Activated CD4-positive, alpha-beta T cell treated with anti-CD3 and anti-CD28 coated beads, Interleukin-2, amount 10 ng/mL, durations not matched to agents 7 days and 5 days (primary cell): ENCODE data around the gene ZNRF2. TPM values are rescaled to one million over a fixed set of nuclear protein-coding genes. Genes with fewer than 3 reads are reported as not detected.
A peak's percentile ranks its signal among the peaks of the same experiment; 100 is the strongest.
"Not testable (repeated sequence)": the region's sequence is repeated elsewhere in the genome, so short reads cannot be mapped to it uniquely, and the experiment has no call there.

Experiments
- CTCF ChIA-PET: fragments of 350-600 bp; sonication (Branson Sonifier 250); formaldehyde crosslinking; loops from one replicate; lab custom pipeline; 2021; ENCODE audit warnings: antibody characterized with exemption; lab: Charles Lee
- POLR2A ChIA-PET: fragments of 350-600 bp; sonication (Branson Sonifier 250); formaldehyde crosslinking; loops from one replicate; lab custom pipeline; 2021; ENCODE audit warnings: antibody characterized with exemption; lab: Charles Lee
- DNase-seq: peaks from one replicate; pipeline ENCODE4 v3.0.0-alpha.2; 2020
- H3K27ac Mint-ChIP-seq: one replicate; pipeline ENCODE4 v1.8.0; 2021; ENCODE audit warnings: mild to moderate bottlenecking, moderate library complexity, mixed read lengths
- H3K27me3 Mint-ChIP-seq: one replicate; pipeline ENCODE4 v1.8.0; 2021; ENCODE audit warnings: mixed read lengths
- H3K36me3 Mint-ChIP-seq: one replicate; pipeline ENCODE4 v1.8.0; 2021; ENCODE audit warnings: low read depth, mixed read lengths
- H3K4me1 Mint-ChIP-seq: one replicate; pipeline ENCODE4 v1.8.0; 2021; ENCODE audit warnings: mixed read lengths
- H3K4me3 Mint-ChIP-seq: one replicate; pipeline ENCODE4 v1.8.0; 2021; ENCODE audit warnings: mild to moderate bottlenecking, moderate library complexity, mixed read lengths
- H3K9me3 Mint-ChIP-seq: one replicate; pipeline ENCODE4 v1.8.0; 2021; ENCODE audit warnings: mixed read lengths
- total RNA-seq, 2 experiments: library from RNA; stranded (reverse); gene quantifications; one replicate each; pipeline ENCODE4 v1.2.3, GENCODE V29; 2021

The ZNRF2 gene
- total RNA-seq, 2 experiments from 2014 or later: 16.8 to 18.5 TPM

GRCh38 chr7:30282735-30283134 lies 1.7 kb upstream of the ZNRF2 start:
- Mint-ChIP-seq H3K27ac (no peak overlapping the region), H3K4me3 (no peak overlapping the region), H3K9me3 (no peaks in the 10 kb centered on the region), H3K4me1 (peaks cover 31% of the 10 kb centered on the region), H3K27me3 (peaks cover 2% of the 10 kb centered on the region), H3K36me3 (peaks cover 15% of the 10 kb centered on the region)
- CTCF ChIA-PET: no interaction called here
- no peak for DNase-seq
- POLR2A ChIA-PET: no interaction called here

- peak; percentile 24 for DNase-seq
- H3K27me3 Mint-ChIP-seq: peaks cover 3% of the 10 kb centered on the region
- peak overlapping the region; percentile 92 for H3K27ac Mint-ChIP-seq
- H3K4me1 Mint-ChIP-seq: peaks cover 45% of the 10 kb centered on the region
- peak overlapping the region; percentile 77 for H3K4me3 Mint-ChIP-seq
- ChIA-PET POLR2A (interaction anchor here (0.6 to 1.2 kb wide), 2 partner anchors 18 to 37 kb away, joined by 3 to 5 read pairs; no protein-coding TSS in a partner anchor), CTCF (interaction anchor here (1.4 kb wide), 1 partner anchor 61 kb away, joined by 3 read pairs; no protein-coding TSS in a partner anchor)
- peaks cover 29% of the 10 kb centered on the region for H3K36me3 Mint-ChIP-seq
- H3K9me3 Mint-ChIP-seq: no peaks in the 10 kb centered on the region
Measured at GRCh38 chr7:30285067-30285535, 704 bp downstream of the ZNRF2 start.

- ChIA-PET CTCF (interaction anchor here (1.4 kb wide), 1 partner anchor 60 kb away, joined by 3 read pairs; no protein-coding TSS in a partner anchor), POLR2A (interaction anchor here (0.7 to 1.2 kb wide), 2 partner anchors 37 to 62 kb away, joined by 3 to 5 read pairs; no protein-coding TSS in a partner anchor)
- Mint-ChIP-seq H3K27ac (peak overlapping the region; percentile 99), H3K4me1 (peaks cover 50% of the 10 kb centered on the region), H3K36me3 (peaks cover 31% of the 10 kb centered on the region), H3K27me3 (peaks cover 3% of the 10 kb centered on the region), H3K4me3 (peak overlapping the region; percentile 93), H3K9me3 (no peaks in the 10 kb centered on the region)
- DNase-seq: peak; percentile 80
Measured at GRCh38 chr7:30285536-30286284, 1.3 kb downstream of the ZNRF2 start.

GRCh38 chr7:30286749-30287148 lies 2.4 kb downstream of the ZNRF2 start:
- Mint-ChIP-seq H3K9me3 (peaks cover 5% of the 10 kb centered on the region), H3K4me1 (peaks cover 60% of the 10 kb centered on the region), H3K36me3 (peaks cover 39% of the 10 kb centered on the region), H3K27me3 (peaks cover 3% of the 10 kb centered on the region), H3K4me3 (peak overlapping the region; percentile 93), H3K27ac (peak overlapping the region; percentile 99)
- CTCF ChIA-PET: interaction anchor here (0.6 kb wide), 1 partner anchor 28 kb away, joined by 3 read pairs; no protein-coding TSS in a partner anchor
- DNase-seq: no peak
- POLR2A ChIA-PET: no interaction called here

- CTCF ChIA-PET, DNase-seq, H3K9me3 Mint-ChIP-seq, H3K27me3 Mint-ChIP-seq, POLR2A ChIA-PET: not testable (repeated sequence)
- Mint-ChIP-seq H3K4me1 (peaks cover 64% of the 10 kb centered on the region), H3K4me3 (peak overlapping the region; percentile 43), H3K27ac (peak overlapping the region; percentile 31), H3K36me3 (peaks cover 43% of the 10 kb centered on the region)
Measured at GRCh38 chr7:30287625-30288024, 3.2 kb downstream of the ZNRF2 start.

DNA sequence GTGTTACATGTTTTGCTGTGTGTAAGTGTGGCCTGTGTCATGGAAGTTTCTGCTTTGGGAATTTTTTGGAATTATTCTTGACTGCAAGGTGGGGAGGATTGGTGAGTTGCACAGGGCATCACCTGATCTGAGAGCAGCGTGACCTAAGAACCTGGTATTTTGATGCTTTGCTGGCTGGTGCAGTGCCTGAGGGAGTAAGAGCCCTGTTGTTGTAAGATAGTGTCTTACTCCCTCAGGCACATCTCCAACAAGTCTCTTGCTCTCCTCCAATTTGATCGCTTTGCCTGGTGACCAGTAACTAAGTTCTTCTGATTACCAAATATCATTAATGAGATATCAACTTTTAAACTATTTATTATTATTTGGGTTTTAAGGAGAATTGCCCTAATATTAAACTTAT lies 5.2 kb downstream of the ZNRF2 start:
- DNase-seq, H3K27me3 Mint-ChIP-seq, H3K9me3 Mint-ChIP-seq, H3K27ac Mint-ChIP-seq, POLR2A ChIA-PET: not testable (repeated sequence)
- H3K4me1 Mint-ChIP-seq: peaks cover 60% of the 10 kb centered on the region
- H3K4me3 Mint-ChIP-seq: peak overlapping the region; percentile 12
- CTCF ChIA-PET: interaction anchor here (1.4 kb wide), 1 partner anchor 33 kb away, joined by 4 read pairs; no protein-coding TSS in a partner anchor
- H3K36me3 Mint-ChIP-seq: peaks cover 48% of the 10 kb centered on the region

DNA sequence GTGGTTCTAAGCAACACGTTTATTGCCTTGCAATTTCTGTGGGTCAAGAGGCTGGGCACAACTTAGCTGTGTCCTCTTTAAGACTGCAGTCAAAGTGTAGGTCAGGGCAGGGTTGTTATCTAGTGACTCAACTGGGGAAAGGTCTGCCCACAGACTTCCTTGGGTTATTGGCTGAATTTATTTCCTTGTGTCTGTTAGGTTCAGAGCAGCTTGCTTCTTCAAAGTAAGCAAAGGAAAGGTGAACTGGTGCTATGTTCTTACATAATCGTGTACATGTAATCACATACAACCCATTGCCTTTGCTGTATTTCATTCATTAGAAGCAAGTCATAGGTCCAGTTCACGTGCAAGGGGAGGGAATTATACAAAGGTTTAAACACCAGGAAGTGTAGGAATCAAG lies 5.9 kb downstream of the ZNRF2 start:
- H3K27me3 Mint-ChIP-seq, H3K4me3 Mint-ChIP-seq, DNase-seq, POLR2A ChIA-PET, H3K27ac Mint-ChIP-seq, H3K9me3 Mint-ChIP-seq: not testable (repeated sequence)
- peaks cover 62% of the 10 kb centered on the region for H3K4me1 Mint-ChIP-seq
- peaks cover 50% of the 10 kb centered on the region for H3K36me3 Mint-ChIP-seq
- CTCF ChIA-PET: interaction anchor here (1.4 kb wide), 1 partner anchor 32 kb away, joined by 4 read pairs; no protein-coding TSS in a partner anchor

GRCh38 chr7:30292416-30293038 lies 8.1 kb downstream of the ZNRF2 start:
- H3K27me3 Mint-ChIP-seq, H3K9me3 Mint-ChIP-seq, H3K27ac Mint-ChIP-seq, CTCF ChIA-PET, H3K4me3 Mint-ChIP-seq, DNase-seq, POLR2A ChIA-PET: not testable (repeated sequence)
- peaks cover 58% of the 10 kb centered on the region for H3K4me1 Mint-ChIP-seq
- peaks cover 35% of the 10 kb centered on the region for H3K36me3 Mint-ChIP-seq

- H3K36me3 Mint-ChIP-seq: peaks cover 15% of the 10 kb centered on the region
- H3K27me3 Mint-ChIP-seq, H3K4me3 Mint-ChIP-seq, H3K9me3 Mint-ChIP-seq, DNase-seq, POLR2A ChIA-PET, CTCF ChIA-PET, H3K27ac Mint-ChIP-seq: not testable (repeated sequence)
- H3K4me1 Mint-ChIP-seq: peaks cover 34% of the 10 kb centered on the region
Measured at GRCh38 chr7:30296304-30296703, 11.9 kb downstream of the ZNRF2 start.

GRCh38 chr7:30297499-30297898 lies 13.1 kb downstream of the ZNRF2 start:
- H3K4me3 Mint-ChIP-seq, H3K27ac Mint-ChIP-seq, CTCF ChIA-PET, H3K27me3 Mint-ChIP-seq, H3K36me3 Mint-ChIP-seq, DNase-seq, POLR2A ChIA-PET, H3K9me3 Mint-ChIP-seq: not testable (repeated sequence)
- H3K4me1 Mint-ChIP-seq: peaks cover 27% of the 10 kb centered on the region

- H3K27me3 Mint-ChIP-seq, H3K4me3 Mint-ChIP-seq, DNase-seq, H3K36me3 Mint-ChIP-seq, H3K9me3 Mint-ChIP-seq, H3K27ac Mint-ChIP-seq, POLR2A ChIA-PET, CTCF ChIA-PET: not testable (repeated sequence)
- H3K4me1 Mint-ChIP-seq: peaks cover 24% of the 10 kb centered on the region
Measured at GRCh38 chr7:30298409-30298808, 14.0 kb downstream of the ZNRF2 start.

- no peak overlapping the region for H3K4me3 Mint-ChIP-seq
- H3K27ac Mint-ChIP-seq: no peak overlapping the region
- H3K4me1 Mint-ChIP-seq: peaks cover 25% of the 10 kb centered on the region
- H3K36me3 Mint-ChIP-seq: no peaks in the 10 kb centered on the region
- peaks cover 2% of the 10 kb centered on the region for H3K9me3 Mint-ChIP-seq
- POLR2A ChIA-PET: no interaction called here
- H3K27me3 Mint-ChIP-seq: no peaks in the 10 kb centered on the region
- DNase-seq: no peak
- CTCF ChIA-PET: no interaction called here
Measured at GRCh38 chr7:30301751-30302150, 17.4 kb downstream of the ZNRF2 start.
